Stimulated activated CD4-positive, alpha-beta T cell treated with anti-CD3 and anti-CD28 coated beads, Interleukin-1b, Interleukin-23, amount 100 ng/mL, for 1 hour (primary cell): ENCODE measurements around the gene PHF21B.
"Not testable (repeated sequence)": the region's sequence is repeated elsewhere in the genome, so short reads cannot be mapped to it uniquely, and the experiment has no call there.

Experiments used
- DNase-seq, 2 donors: peaks; one replicate each; pipeline ENCODE4 v3.0.0-alpha.2; 2020; ENCODE audit warnings: low read depth in 2 of 2

Gene PHF21B

GRCh38 chr22:44876921-44877320, 132.9 kb downstream of the PHF21B start:
- no peak for DNase-seq

GRCh38 chr22:44871782-44872181, 138.0 kb downstream of the PHF21B start:
- no peak for DNase-seq

DNA sequence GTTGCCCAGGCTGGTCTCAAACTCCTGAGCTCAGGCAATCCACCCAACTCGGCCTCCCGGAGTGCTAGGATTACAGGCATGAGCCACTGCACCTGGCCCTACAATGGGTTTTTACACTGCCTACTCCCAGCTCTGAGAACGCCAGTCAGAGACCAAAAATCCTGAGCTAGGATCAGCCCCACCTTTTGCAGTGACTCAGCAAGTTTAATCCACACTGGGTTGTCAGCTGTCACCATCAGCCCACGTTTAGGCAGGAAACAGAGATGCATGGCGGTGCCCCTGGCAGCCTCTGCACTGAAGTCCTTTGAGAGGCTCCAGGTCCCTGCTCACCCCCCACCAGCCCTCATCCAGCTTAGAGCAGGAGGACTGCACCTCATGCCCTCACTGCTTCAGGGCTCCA, 139.8 kb downstream of the PHF21B start:
- DNase-seq: no peak

DNA sequence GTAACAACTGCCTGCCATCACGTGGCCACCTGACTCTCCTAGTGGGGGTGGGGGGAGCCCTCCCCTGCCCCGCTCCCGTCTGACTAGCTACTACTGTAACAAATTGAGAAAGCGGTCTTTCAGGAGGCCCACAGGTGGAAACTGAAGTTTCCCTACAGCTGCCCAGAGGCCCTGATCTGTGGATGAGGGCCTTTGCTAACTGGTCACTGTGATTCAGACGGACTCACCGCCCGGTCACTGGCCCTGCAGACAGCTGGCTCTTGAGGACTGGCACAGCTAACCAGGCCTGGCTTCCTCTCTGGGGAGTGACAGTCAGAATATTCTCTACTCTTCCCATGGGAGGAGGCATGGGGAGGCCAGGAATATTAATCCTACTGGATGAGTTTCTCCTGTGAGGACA, 140.6 kb downstream of the PHF21B start:
- DNase-seq: no peak

- no peak for DNase-seq
Measured at GRCh38 chr22:44865193-44866057, 144.4 kb downstream of the PHF21B start.

- no peak for DNase-seq
Measured at GRCh38 chr22:44862981-44863860, 146.6 kb downstream of the PHF21B start.

- no peak for DNase-seq
Measured at GRCh38 chr22:44862281-44862680, 147.5 kb downstream of the PHF21B start.

DNA sequence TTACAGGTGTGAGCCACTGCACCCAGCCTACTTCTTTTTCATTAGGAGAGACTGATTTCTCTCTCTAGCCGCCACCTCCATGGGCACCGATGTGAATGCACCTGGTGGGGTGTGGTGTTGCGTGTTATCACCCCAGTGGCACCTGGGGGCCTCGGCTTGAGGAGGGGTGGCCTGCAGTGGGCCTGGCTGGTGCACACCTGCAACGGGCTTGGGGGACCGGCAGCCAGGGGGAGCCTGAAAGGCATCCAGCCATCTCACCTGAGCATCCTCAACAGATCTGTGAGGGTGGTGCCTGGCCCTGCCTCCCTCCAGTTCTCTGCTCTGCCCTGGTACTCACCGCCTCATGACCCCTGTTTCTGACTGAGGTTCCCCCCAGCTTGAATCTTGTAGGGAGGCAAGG, 148.6 kb downstream of the PHF21B start:
- no peak for DNase-seq

GRCh38 chr22:44860311-44860710, 149.5 kb downstream of the PHF21B start:
- DNase-seq: no peak

DNA sequence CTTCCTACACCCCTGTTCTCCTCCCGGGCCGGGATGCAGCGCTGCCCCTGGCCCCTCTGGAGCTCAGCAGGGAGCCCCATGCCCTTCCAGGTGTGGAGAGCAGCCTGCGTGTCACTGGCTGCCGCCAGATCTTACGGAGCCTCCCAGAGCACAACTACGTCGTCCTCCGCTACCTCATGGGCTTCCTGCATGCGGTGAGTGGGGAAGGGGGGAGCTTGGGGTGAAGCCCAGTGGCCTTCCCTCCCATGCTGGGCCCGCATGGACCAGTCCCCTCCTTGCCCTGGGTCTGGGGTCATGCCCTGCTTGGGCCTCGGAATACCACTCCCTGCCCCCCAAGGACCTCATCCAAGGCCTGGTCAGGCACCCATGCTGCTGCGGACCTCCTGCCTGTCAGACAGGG, 150.2 kb downstream of the PHF21B start:
- DNase-seq: no peak

DNA sequence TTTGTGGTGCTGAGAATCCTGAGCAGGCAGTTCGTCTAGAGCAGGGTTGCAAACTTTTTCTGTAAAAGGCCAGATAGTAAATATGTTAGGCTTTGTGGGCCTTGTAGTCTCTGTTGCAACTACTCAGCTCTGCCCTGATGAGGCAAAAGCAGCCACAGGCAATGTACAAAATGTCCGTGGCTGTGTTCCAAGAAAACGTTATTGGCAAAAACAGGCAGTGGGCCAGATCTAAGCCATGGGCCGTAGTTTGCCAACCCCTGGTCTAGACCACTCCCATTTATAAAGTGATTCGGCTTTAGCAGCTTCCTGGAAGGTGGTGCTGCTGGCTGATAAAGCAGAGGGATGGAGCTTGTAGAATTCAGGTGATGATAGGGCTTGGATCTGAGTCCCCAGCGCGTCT, 151.0 kb downstream of the PHF21B start:
- not testable (repeated sequence) for DNase-seq

GRCh38 chr22:44855855-44856254, 153.9 kb downstream of the PHF21B start:
- DNase-seq: no peak

DNA sequence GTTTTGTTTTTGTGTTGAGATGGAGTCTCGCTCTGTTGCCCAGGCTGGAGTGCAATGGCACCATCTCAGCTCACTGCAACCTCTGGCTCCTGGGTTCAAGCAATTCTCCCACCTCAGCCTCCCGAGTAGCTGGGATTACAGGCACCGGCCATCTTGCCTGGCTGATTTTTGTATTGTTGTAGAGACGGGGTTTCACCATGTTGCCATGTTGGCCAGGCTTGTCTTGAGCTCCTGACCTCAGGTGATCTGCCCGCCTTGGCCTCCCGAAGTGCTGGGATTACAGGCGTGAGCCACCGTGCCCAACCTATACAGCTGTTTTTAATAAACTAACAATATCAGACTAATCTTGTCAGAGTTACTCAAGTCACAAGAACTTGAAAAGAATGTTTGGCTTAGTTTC, 155.2 kb downstream of the PHF21B start:
- DNase-seq: not testable (repeated sequence)

DNA sequence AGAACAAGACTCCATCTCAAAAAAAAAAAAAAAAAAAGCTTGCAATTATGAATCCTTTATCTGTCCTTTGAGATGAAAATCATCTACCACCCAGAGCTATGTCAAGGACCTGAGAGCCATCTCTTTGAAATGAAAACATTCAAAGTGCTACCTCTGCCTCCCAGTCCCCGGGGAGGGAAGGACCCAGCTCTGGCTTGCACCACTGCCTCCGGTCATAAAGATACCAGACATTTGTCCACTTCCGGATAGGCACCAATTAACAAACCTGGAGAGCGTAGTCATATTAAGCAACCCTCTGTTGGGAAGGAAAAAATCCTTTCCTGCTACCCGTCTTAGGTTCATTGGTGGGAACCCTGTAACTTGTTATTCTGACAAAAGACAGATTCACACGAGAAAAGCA, 158.9 kb downstream of the PHF21B start:
- DNase-seq: no peak

DNA sequence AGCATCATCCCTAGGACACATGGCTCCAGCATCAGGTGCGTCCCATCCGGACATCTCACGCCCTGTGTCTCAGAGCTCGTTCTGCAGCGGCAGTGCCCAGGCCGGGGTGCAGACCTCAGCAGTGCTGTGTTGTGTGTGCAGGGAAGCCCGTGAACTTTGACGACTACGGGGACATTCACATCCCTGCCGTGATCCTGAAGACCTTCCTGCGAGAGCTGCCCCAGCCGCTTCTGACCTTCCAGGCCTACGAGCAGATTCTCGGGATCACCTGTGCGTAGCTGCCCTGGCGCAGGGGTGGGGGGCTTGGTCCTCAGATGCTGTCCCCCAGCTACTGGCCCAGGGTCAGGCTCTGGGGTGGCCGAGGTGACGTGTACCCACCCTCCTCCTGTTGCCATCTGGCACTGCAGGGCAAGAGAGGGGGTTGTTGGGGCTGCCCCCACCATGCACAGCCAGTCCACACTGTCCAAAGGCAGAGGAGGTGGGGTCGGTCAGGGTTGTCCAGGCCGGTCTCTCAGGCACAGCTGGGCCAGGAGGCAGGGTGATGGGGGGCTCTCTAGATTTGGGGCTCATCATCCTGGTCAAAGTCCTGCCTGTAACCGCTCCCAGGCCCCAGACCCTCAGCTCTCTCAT, 160.9 kb downstream of the PHF21B start:
- no peak for DNase-seq

GRCh38 chr22:44848296-44848741, 161.5 kb downstream of the PHF21B start:
- DNase-seq: no peak

DNA sequence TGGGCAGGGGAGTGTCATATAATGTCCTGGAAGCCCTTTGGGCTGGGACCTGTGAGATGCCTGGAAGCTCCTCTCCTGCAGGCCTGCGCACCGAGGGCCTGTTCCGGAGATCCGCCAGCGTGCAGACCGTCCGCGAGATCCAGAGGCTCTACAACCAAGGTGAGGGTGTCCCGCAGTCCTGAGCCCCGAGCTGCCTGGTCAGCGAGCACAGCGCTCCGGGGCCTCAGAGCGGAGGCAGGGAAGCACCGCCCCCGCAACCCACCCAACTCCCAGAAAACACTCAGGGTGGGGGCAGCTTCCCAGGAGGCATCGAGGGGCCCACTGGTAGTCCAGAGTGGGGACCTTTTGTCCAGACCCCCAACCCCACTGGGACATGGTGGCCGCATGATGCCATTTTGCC, 161.9 kb downstream of the PHF21B start:
- DNase-seq: no peak

DNA sequence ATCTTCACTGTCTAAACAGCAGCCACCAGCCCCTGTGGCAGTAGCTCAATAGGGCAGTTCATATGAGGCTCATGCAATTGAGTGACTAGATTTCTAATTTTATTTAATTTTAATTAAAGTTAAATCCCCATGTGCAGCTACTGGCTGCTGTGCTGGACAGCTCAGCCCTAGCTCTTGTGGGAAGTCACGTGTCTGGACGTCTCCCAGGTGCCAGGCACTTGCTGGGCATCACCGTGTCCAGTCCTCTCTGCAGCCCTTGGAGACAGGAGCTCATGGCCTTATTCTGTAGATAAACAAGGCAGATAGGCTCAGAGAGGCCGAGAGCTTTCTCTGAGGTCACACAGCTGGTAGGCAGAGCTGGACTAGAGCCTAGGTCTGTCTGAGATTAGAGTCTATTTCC, 162.4 kb downstream of the PHF21B start:
- no peak for DNase-seq

DNA sequence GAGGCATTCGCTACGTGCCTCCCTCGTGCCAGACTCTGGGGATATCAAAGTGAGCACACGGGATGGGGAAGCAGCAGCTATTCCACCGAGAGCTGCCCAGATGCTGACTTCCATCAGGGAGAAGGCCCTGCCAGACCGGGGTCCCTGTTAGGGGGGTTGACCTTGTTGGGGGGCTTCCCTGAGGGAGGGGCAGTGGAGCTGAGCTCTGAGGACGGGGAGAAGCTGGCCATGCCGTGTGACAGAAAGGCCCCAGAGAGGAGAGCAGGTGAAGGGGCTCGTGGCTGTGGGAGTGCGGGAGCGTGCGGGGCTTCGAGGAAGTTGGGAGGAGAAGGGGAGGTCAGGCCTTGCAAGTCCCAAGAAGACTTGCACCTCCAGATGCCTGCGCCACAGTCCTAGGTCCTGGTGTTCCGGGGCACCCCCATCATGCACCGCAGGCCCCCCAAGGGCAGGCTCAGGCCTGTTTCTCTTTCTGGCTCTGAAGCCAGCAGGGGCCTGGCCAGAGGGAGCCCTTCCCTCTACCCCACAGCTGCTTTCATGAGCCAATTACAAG, 163.0 kb downstream of the PHF21B start:
- DNase-seq: no peak

- no peak for DNase-seq
Measured at GRCh38 chr22:44845796-44846720, 163.7 kb downstream of the PHF21B start.

DNA sequence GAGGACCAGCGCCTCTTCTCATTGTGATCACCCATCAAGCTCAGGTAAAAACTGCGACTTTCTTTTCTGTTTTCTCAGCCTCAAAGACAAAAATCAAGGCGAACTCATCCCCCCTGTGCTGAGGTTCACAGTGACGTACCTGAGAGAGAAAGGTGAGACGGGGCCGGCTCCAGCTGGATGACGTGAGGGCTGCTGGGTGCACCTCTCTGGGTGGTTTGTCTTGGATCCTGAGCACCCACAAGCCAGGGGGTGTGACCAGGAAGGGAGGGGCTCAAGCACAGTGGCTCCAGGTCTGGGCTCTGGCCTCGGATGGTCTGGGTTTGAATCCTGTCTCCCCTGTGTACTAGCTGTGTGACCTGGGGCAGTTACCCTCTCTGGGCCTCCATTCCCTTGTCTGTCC, 164.6 kb downstream of the PHF21B start:
- DNase-seq: no peak
